Measurements from ENCODE around the gene EID2.

The EID2 gene

GRCh38 chr19:39539518-39540332 lies at the start of gene EID2:
Gene EID2, minus strand, starts transcription at chr19:39540161. Its CDS starts 82 bp downstream, at chr19:39540079.
- peak; percentile 89 for DNase-seq

- DNase-seq: no peak
These were observed 48.1 kb upstream of the EID2 start for GRCh38 chr19:39588066-39588465.

- no peak for DNase-seq
These were observed 47.5 kb upstream of the EID2 start for GRCh38 chr19:39587496-39587895.

- no peak for DNase-seq
These were observed 43.1 kb upstream of the EID2 start for GRCh38 chr19:39582891-39583625.

- DNase-seq: no peak
These were observed 42.5 kb upstream of the EID2 start for GRCh38 chr19:39582442-39582841.

GRCh38 chr19:39568604-39569003 lies 28.6 kb upstream of the EID2 start:
- DNase-seq: no peak

- no peak for DNase-seq
These were observed 26.1 kb upstream of the EID2 start for GRCh38 chr19:39566064-39566463.

GRCh38 chr19:39563408-39563807 lies 23.4 kb upstream of the EID2 start:
- DNase-seq: no peak

- no peak for DNase-seq
These were observed 18.7 kb upstream of the EID2 start for GRCh38 chr19:39558624-39559117.

- peak; percentile 49 for DNase-seq
These were observed 18.1 kb upstream of the EID2 start for GRCh38 chr19:39557811-39558623.

- no peak for DNase-seq
These were observed 15.9 kb upstream of the EID2 start for GRCh38 chr19:39555883-39556282.

- DNase-seq: no peak
These were observed 14.8 kb upstream of the EID2 start for GRCh38 chr19:39554701-39555311.

GRCh38 chr19:39553082-39553652 lies 13.2 kb upstream of the EID2 start:
- no peak for DNase-seq

- no peak for DNase-seq
These were observed 10.2 kb upstream of the EID2 start for GRCh38 chr19:39550197-39550596.

GRCh38 chr19:39546599-39546998 lies 6.6 kb upstream of the EID2 start:
- DNase-seq: no peak

GRCh38 chr19:39544911-39545310 lies 5.0 kb upstream of the EID2 start:
- no peak for DNase-seq

- DNase-seq: no peak
These were observed 4.4 kb upstream of the EID2 start for GRCh38 chr19:39544226-39544903.

GRCh38 chr19:39543477-39543857 lies 3.5 kb upstream of the EID2 start:
- DNase-seq: no peak

GRCh38 chr19:39542206-39542605 lies 2.2 kb upstream of the EID2 start:
- no peak for DNase-seq

GRCh38 chr19:39540333-39540673 lies 342 bp upstream of the EID2 start:
- peak; percentile 25 for DNase-seq

- DNase-seq: no peak
These were observed 820 bp downstream of the EID2 start for GRCh38 chr19:39539165-39539517.

GRCh38 chr19:39533791-39534190 lies 6.2 kb downstream of the EID2 start:
- no peak for DNase-seq
